HepG2 (cell line): ENCODE measurements around the gene DSG2. TPM values are rescaled to one million over a fixed set of nuclear protein-coding genes. Genes with fewer than 3 reads are reported as not detected.

Experiments used
- BHLHE40 ChIP-seq: IDR thresholded peaks from 2 replicates; pipeline ENCODE4 v1.6.1; 2011; ENCODE audit warnings: low read length, improper control_type of control experiment
- GATAD1 ChIP-seq: IDR thresholded peaks from 2 replicates; pipeline ENCODE4 v1.6.1; 2016; ENCODE audit warnings: missing genetic modification reagents, missing compliant biosample characterization
- HDAC6 ChIP-seq: fragments of 200-600 bp; sonication (generic); IDR thresholded peaks from 2 replicates; pipeline ENCODE4 v1.7.0; 2017; ENCODE audit warnings: mild to moderate bottlenecking, antibody characterized with exemption, low read length, low read depth
- LCORL ChIP-seq, 2 experiments: fragments of 450-650 bp in 1 of 2; sonication (generic) in 1 of 2; formaldehyde crosslinking in 1 of 2; IDR thresholded peaks; 2 replicates each; pipeline versions ENCODE4 v1.5.0 to v1.6.1; 2017 to 2020; ENCODE audit warnings: antibody characterized with exemption in 1 of 2, missing genetic modification reagents in 1 of 2
- NCOA5 ChIP-seq: sonication (generic); formaldehyde crosslinking; IDR thresholded peaks from 2 replicates; pipeline ENCODE4 v1.4.0; 2020; ENCODE audit warnings: missing genetic modification reagents
- PHF20 ChIP-seq: sonication (generic); formaldehyde crosslinking; IDR thresholded peaks from 2 replicates; pipeline ENCODE4 v1.5.0; 2020; ENCODE audit warnings: mild to moderate bottlenecking, missing genetic modification reagents
- RFX3 ChIP-seq: IDR thresholded peaks from 2 replicates; pipeline ENCODE4 v1.6.1; 2016; ENCODE audit warnings: missing biosample characterization, missing genetic modification reagents
- SMAD1 ChIP-seq: sonication (generic); formaldehyde crosslinking; IDR thresholded peaks from 2 replicates; pipeline ENCODE4 v1.4.0; 2020; ENCODE audit warnings: missing genetic modification reagents, low read depth, mild to moderate bottlenecking, borderline replicate concordance
- ZNF20 ChIP-seq: sonication (generic); formaldehyde crosslinking; IDR thresholded peaks from 2 replicates; pipeline ENCODE4 v1.4.0; 2020; ENCODE audit warnings: mild to moderate bottlenecking, moderate library complexity, missing genetic modification reagents
- ZNF629 ChIP-seq: sonication (generic); formaldehyde crosslinking; conservative IDR thresholded peaks from 2 replicates; pipeline ENCODE4 v1.5.0; 2020; ENCODE audit warnings: missing genetic modification reagents
- polyA plus RNA-seq, 8 experiments: library from polyadenylated mRNA; depleted of rRNA in 3 of 8; stranded (reverse) in 7 of 8; unstranded in 1 of 8; fragments of >200 nt; fragmentation: Illumina TruSeq in 4 of 8; extraction: Trizol in 4 of 8; gene quantifications; 2 replicates each; pipeline versions ENCODE4 v1.2.1 to v1.2.3, GENCODE V29; 2011 to 2016; ENCODE audit warnings: low read depth in 4 of 8, missing spikeins in 1 of 8, mixed read lengths in 1 of 8; ENCODE audit not compliant: insufficient read depth in 1 of 8
- total RNA-seq, 5 experiments: library from RNA; depleted of rRNA; stranded (reverse); fragments of >200 nt; fragmentation: Illumina TruSeq; extraction: Trizol; gene quantifications; 2 replicates each; pipeline ENCODE4 v1.2.3, GENCODE V29; 2016; ENCODE audit warnings: low read depth in 1 of 5
- TF ChIP-seq, protein P1 (sequence below): sonication (generic); formaldehyde crosslinking; IDR thresholded peaks from 2 replicates; pipeline ENCODE4 v1.8.0; 2022; ENCODE audit warnings: mild to moderate bottlenecking, missing genetic modification reagents; ENCODE audit not compliant: insufficient replicate concordance
- TF ChIP-seq, protein P2 (sequence below), 2 experiments: fragments of 450-650 bp in 1 of 2; sonication (generic) in 1 of 2; formaldehyde crosslinking; IDR thresholded peaks; 2 replicates each; pipeline versions ENCODE4 v1.5.0 to v1.8.0; 2020 to 2022; ENCODE audit warnings: mild to moderate bottlenecking in 1 of 2, missing genetic modification reagents in 1 of 2
- TF ChIP-seq, protein P3 (sequence below): sonication (generic); formaldehyde crosslinking; IDR thresholded peaks from 2 replicates; pipeline ENCODE4 v1.4.0; 2020; ENCODE audit warnings: missing genetic modification reagents
- TF ChIP-seq, protein P4 (sequence below): sonication (generic); formaldehyde crosslinking; conservative IDR thresholded peaks from 2 replicates; pipeline ENCODE4 v1.4.0; 2020; ENCODE audit warnings: missing genetic modification reagents
- TF ChIP-seq, protein P5 (sequence below): sonication (generic); formaldehyde crosslinking; IDR thresholded peaks from 2 replicates; pipeline ENCODE4 v1.4.0; 2020; ENCODE audit warnings: mild to moderate bottlenecking, missing genetic modification reagents, borderline replicate concordance

DSG2 gene
- total and polyA plus RNA-seq, 2 of the 13 experiments (the other 11 are each of a cell fraction or from before 2014, with no cell fraction given): 23.3 to 66.7 TPM

DNA sequence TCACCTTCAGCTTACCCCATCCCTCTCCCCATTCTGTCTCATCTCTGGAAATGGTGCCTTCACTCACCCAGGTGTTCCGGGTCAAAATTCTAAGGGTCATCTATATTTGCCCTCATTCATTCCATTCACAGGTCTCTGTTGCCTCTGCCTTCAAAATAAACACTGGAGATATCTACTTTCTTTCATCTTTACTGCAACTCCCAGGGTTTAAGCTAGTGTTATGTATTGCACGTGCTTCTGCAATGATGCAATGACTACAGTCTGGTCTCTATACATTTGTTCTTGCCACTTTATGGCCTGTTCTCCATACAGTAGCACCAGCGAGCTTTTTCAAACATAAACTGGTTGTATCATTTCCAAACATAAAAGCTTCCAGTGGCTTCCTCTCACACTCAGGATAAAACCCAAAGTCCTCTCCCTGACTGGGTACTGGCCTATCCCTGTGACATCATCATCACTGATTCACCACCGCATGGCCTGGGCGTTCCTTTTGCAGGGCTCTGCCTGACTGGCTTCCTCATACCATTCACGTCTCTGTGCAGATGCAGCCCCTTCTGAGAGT lies 14.3 kb downstream of the DSG2 start (continued):
- TF ChIP-seq NCOA5 (CRISPR knock-in tag): no peak
- no peak for TF ChIP-seq ZNF20 (CRISPR knock-in tag)
- TF ChIP-seq, protein P1, sequence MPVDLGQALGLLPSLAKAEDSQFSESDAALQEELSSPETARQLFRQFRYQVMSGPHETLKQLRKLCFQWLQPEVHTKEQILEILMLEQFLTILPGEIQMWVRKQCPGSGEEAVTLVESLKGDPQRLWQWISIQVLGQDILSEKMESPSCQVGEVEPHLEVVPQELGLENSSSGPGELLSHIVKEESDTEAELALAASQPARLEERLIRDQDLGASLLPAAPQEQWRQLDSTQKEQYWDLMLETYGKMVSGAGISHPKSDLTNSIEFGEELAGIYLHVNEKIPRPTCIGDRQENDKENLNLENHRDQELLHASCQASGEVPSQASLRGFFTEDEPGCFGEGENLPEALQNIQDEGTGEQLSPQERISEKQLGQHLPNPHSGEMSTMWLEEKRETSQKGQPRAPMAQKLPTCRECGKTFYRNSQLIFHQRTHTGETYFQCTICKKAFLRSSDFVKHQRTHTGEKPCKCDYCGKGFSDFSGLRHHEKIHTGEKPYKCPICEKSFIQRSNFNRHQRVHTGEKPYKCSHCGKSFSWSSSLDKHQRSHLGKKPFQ: no peak
- TF ChIP-seq HDAC6: no peak
- TF ChIP-seq, protein P2, sequence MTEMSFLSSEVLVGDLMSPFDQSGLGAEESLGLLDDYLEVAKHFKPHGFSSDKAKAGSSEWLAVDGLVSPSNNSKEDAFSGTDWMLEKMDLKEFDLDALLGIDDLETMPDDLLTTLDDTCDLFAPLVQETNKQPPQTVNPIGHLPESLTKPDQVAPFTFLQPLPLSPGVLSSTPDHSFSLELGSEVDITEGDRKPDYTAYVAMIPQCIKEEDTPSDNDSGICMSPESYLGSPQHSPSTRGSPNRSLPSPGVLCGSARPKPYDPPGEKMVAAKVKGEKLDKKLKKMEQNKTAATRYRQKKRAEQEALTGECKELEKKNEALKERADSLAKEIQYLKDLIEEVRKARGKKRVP (CRISPR knock-in tag; IDR thresholded peaks at IDR 0.05): peak in 1 of 2 experiments; percentile 98; a peak in 2 of 4 replicates
- TF ChIP-seq, protein P3, sequence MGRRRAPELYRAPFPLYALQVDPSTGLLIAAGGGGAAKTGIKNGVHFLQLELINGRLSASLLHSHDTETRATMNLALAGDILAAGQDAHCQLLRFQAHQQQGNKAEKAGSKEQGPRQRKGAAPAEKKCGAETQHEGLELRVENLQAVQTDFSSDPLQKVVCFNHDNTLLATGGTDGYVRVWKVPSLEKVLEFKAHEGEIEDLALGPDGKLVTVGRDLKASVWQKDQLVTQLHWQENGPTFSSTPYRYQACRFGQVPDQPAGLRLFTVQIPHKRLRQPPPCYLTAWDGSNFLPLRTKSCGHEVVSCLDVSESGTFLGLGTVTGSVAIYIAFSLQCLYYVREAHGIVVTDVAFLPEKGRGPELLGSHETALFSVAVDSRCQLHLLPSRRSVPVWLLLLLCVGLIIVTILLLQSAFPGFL (CRISPR knock-in tag): no peak
- peak; percentile 100 for TF ChIP-seq BHLHE40
- TF ChIP-seq ZNF629 (CRISPR knock-in tag): peak; percentile 37
- TF ChIP-seq GATAD1 (CRISPR knock-in tag): peak; percentile 53
- peak; percentile 90 for TF ChIP-seq LCORL (IDR thresholded peaks at IDR 0.05)
- peak; percentile 94 for TF ChIP-seq LCORL (CRISPR knock-in tag; IDR thresholded peaks at IDR 0.05)
- no peak for TF ChIP-seq PHF20 (CRISPR knock-in tag)
- TF ChIP-seq, protein P4, sequence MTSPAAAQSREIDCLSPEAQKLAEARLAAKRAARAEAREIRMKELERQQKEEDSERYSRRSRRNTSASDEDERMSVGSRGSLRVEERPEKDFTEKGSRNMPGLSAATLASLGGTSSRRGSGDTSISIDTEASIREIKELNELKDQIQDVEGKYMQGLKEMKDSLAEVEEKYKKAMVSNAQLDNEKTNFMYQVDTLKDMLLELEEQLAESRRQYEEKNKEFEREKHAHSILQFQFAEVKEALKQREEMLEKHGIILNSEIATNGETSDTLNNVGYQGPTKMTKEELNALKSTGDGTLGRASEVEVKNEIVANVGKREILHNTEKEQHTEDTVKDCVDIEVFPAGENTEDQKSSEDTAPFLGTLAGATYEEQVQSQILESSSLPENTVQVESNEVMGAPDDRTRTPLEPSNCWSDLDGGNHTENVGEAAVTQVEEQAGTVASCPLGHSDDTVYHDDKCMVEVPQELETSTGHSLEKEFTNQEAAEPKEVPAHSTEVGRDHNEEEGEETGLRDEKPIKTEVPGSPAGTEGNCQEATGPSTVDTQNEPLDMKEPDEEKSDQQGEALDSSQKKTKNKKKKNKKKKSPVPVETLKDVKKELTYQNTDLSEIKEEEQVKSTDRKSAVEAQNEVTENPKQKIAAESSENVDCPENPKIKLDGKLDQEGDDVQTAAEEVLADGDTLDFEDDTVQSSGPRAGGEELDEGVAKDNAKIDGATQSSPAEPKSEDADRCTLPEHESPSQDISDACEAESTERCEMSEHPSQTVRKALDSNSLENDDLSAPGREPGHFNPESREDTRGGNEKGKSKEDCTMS: no peak
- no peak for TF ChIP-seq SMAD1 (CRISPR knock-in tag)
- TF ChIP-seq RFX3: no peak
- TF ChIP-seq, protein P5, sequence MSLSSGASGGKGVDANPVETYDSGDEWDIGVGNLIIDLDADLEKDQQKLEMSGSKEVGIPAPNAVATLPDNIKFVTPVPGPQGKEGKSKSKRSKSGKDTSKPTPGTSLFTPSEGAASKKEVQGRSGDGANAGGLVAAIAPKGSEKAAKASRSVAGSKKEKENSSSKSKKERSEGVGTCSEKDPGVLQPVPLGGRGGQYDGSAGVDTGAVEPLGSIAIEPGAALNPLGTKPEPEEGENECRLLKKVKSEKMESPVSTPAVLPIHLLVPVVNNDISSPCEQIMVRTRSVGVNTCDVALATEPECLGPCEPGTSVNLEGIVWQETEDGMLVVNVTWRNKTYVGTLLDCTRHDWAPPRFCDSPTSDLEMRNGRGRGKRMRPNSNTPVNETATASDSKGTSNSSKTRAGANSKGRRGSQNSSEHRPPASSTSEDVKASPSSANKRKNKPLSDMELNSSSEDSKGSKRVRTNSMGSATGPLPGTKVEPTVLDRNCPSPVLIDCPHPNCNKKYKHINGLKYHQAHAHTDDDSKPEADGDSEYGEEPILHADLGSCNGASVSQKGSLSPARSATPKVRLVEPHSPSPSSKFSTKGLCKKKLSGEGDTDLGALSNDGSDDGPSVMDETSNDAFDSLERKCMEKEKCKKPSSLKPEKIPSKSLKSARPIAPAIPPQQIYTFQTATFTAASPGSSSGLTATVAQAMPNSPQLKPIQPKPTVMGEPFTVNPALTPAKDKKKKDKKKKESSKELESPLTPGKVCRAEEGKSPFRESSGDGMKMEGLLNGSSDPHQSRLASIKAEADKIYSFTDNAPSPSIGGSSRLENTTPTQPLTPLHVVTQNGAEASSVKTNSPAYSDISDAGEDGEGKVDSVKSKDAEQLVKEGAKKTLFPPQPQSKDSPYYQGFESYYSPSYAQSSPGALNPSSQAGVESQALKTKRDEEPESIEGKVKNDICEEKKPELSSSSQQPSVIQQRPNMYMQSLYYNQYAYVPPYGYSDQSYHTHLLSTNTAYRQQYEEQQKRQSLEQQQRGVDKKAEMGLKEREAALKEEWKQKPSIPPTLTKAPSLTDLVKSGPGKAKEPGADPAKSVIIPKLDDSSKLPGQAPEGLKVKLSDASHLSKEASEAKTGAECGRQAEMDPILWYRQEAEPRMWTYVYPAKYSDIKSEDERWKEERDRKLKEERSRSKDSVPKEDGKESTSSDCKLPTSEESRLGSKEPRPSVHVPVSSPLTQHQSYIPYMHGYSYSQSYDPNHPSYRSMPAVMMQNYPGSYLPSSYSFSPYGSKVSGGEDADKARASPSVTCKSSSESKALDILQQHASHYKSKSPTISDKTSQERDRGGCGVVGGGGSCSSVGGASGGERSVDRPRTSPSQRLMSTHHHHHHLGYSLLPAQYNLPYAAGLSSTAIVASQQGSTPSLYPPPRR (CRISPR knock-in tag): peak; percentile 98
